Left ventricle myocardium superior (tissue), 1 donor: Measurements from ENCODE around the gene C1QA. TPM values are rescaled to one million over a fixed set of nuclear protein-coding genes. Genes with fewer than 3 reads are reported as not detected.

Experiments used
- ATAC-seq: fragments of 200-7000 bp; cut with Tn5 transposase; one replicate; pipeline ENCODE4 v1.9.1; 2020; ENCODE audit warnings: mild to moderate bottlenecking, moderate library complexity
- DNase-seq: peaks from one replicate; pipeline ENCODE4 v3.0.0-alpha.2; 2020
- intact Hi-C: fragments of 100-400 bp; cut with micrococcal nuclease; formaldehyde crosslinking; loops from one replicate; pipeline ENCODE4 v1.11.0; 2022
- long read RNA-seq: library from polyadenylated mRNA; unstranded; transcript quantifications from one replicate; pipeline ENCODE4 v2.0.0, GENCODE V29; 2021
- total RNA-seq: library from RNA; stranded (reverse); fragmentation: NEBNext Ultra II Directional; extraction: Animal tissue kit (Norgen Biotek cat#: 25700); gene quantifications from one replicate; pipeline ENCODE4 v1.2.1, GENCODE V29; 2021
- donor health status: DM: no; HTN: yes; CAD: no; lungs with severe emphysema.

The C1QA gene
- total RNA-seq: 86.5 TPM
- long read RNA-seq, transcript C1QA-201 (3 exons, 1,143 nt): major isoform, 45 of 66 reads
- long read RNA-seq, partial matches to known transcripts: 18 of 66 reads
- long read RNA-seq, other reads (novel, unspliced or antisense): 2 of 66 reads

- ATAC-seq (peak; percentile 79), DNase-seq (peak; percentile 73)
- intact Hi-C loops: loop anchor here (10.0 kb wide), 1 partner anchor 212 kb away; no protein-coding TSS in a partner anchor
These were observed at the start of gene C1QA for GRCh38 chr1:22636353-22636752. C1QA (plus strand) TSS chr1:22636628; CDS start chr1:22637617, 989 bp downstream.

GRCh38 chr1:22587247-22587646 is 49.2 kb upstream of the C1QA start:
- intact Hi-C loops: no loop called here

GRCh38 chr1:22588899-22589422 is 47.5 kb upstream of the C1QA start:
- DNase-seq: no peak
- intact Hi-C loops: no loop called here
- no peak for ATAC-seq

More at GRCh38 chr1:22587247-22587646, 49.2 kb upstream of the C1QA start:
- ATAC-seq (no peak), DNase-seq (no peak)

GRCh38 chr1:22591576-22591975 is 44.9 kb upstream of the C1QA start:
- intact Hi-C loops: no loop called here
- ATAC-seq (no peak), DNase-seq (no peak)

GRCh38 chr1:22592051-22592450 is 44.4 kb upstream of the C1QA start:
- peak; percentile 5 for DNase-seq
- intact Hi-C loops: no loop called here
- no peak for ATAC-seq

GRCh38 chr1:22592919-22593790 is 43.3 kb upstream of the C1QA start:
- DNase-seq: peak; percentile 14
- no peak for ATAC-seq
- intact Hi-C loops: no loop called here

GRCh38 chr1:22594396-22594795 is 42.0 kb upstream of the C1QA start:
- intact Hi-C loops: no loop called here
- DNase-seq: no peak
- ATAC-seq: no peak

- intact Hi-C loops: no loop called here
- DNase-seq: peak; percentile 8
- no peak for ATAC-seq
These were observed 41.3 kb upstream of the C1QA start for GRCh38 chr1:22595108-22595507.

GRCh38 chr1:22597301-22597965 is 39.0 kb upstream of the C1QA start:
- intact Hi-C loops: no loop called here
- peak; percentile 14 for DNase-seq

GRCh38 chr1:22597996-22598395 is 38.4 kb upstream of the C1QA start:
- intact Hi-C loops: no loop called here
- no peak for ATAC-seq

More at GRCh38 chr1:22597301-22597965, 39.0 kb upstream of the C1QA start:
- ATAC-seq: no peak

GRCh38 chr1:22598736-22599135 is 37.7 kb upstream of the C1QA start:
- no peak for ATAC-seq
- intact Hi-C loops: no loop called here

More at GRCh38 chr1:22597996-22598395, 38.4 kb upstream of the C1QA start:
- no peak for DNase-seq

GRCh38 chr1:22600071-22600816 is 36.2 kb upstream of the C1QA start:
- DNase-seq: no peak
- no peak for ATAC-seq
- intact Hi-C loops: no loop called here

More at GRCh38 chr1:22598736-22599135, 37.7 kb upstream of the C1QA start:
- no peak for DNase-seq

GRCh38 chr1:22600817-22601605 is 35.4 kb upstream of the C1QA start:
- intact Hi-C loops: no loop called here
- DNase-seq: no peak
- ATAC-seq: no peak

- intact Hi-C loops: no loop called here
- no peak for ATAC-seq
- no peak for DNase-seq
These were observed 34.8 kb upstream of the C1QA start for GRCh38 chr1:22601610-22602009.

- ATAC-seq (no peak), DNase-seq (no peak)
- intact Hi-C loops: no loop called here
These were observed 34.2 kb upstream of the C1QA start for GRCh38 chr1:22602060-22602740.

- intact Hi-C loops: no loop called here
- no peak for DNase-seq
- ATAC-seq: no peak
These were observed 30.3 kb upstream of the C1QA start for GRCh38 chr1:22606161-22606560.

GRCh38 chr1:22607154-22607553 is 29.3 kb upstream of the C1QA start:
- DNase-seq (no peak), ATAC-seq (no peak)
- intact Hi-C loops: no loop called here

- intact Hi-C loops: no loop called here
- DNase-seq: no peak
- ATAC-seq: no peak
These were observed 28.1 kb upstream of the C1QA start for GRCh38 chr1:22608361-22608760.
